Hepatocyte (in vitro differentiated cells): Measurements from ENCODE around the gene SNAPC1. TPM values are rescaled to one million over a fixed set of nuclear protein-coding genes. Genes with fewer than 3 reads are reported as not detected.

Source experiments
- DNase-seq: peaks from one replicate; pipeline ENCODE4 v3.0.0-alpha.2; 2016; ENCODE audit warnings: low spot score
- H2AFZ ChIP-seq: fragments of 200-600 bp; sonication (generic); 2 replicates; pipeline ENCODE4 v1.6.0; 2016; ENCODE audit warnings: antibody characterized with exemption, mild to moderate bottlenecking
- H3K27ac ChIP-seq: fragments of 200-600 bp; sonication (generic); 2 replicates; pipeline ENCODE4 v1.5.1; 2016; ENCODE audit warnings: mild to moderate bottlenecking
- H3K27me3 ChIP-seq: fragments of 200-600 bp; sonication (generic); 2 replicates; pipeline ENCODE4 v1.6.1; 2016
- H3K36me3 ChIP-seq: fragments of 200-600 bp; sonication (generic); replicated peaks from 2 replicates; pipeline ENCODE4 v1.5.1; 2016; ENCODE audit warnings: low read depth; ENCODE audit not compliant: insufficient read depth
- H3K4me1 ChIP-seq: fragments of 200-600 bp; sonication (generic); 2 replicates; pipeline ENCODE4 v1.5.1; 2016; ENCODE audit warnings: mild to moderate bottlenecking, moderate library complexity; ENCODE audit not compliant: insufficient read depth
- H3K4me2 ChIP-seq: fragments of 200-600 bp; sonication (generic); 2 replicates; pipeline ENCODE4 v1.6.0; 2016
- H3K4me3 ChIP-seq: fragments of 200-600 bp; sonication (generic); 2 replicates; pipeline ENCODE4 v1.5.1; 2016; ENCODE audit warnings: mild to moderate bottlenecking
- H3K79me2 ChIP-seq: fragments of 200-600 bp; sonication (generic); 2 replicates; pipeline ENCODE4 v1.6.0; 2017; ENCODE audit warnings: mild to moderate bottlenecking
- H3K9me2 ChIP-seq: fragments of 200-600 bp; sonication (generic); replicated peaks from 2 replicates; pipeline ENCODE4 v1.6.0; 2017; ENCODE audit warnings: mild to moderate bottlenecking; ENCODE audit not compliant: insufficient read depth
- H3K9me3 ChIP-seq: fragments of 200-600 bp; sonication (generic); 2 replicates; pipeline ENCODE4 v1.5.1; 2016; ENCODE audit warnings: low read depth, mild to moderate bottlenecking
- H4K20me1 ChIP-seq: fragments of 200-600 bp; sonication (generic); 2 replicates; pipeline ENCODE4 v1.6.0; 2016; ENCODE audit warnings: mild to moderate bottlenecking; ENCODE audit not compliant: insufficient read depth, poor library complexity, severe bottlenecking
- EZH2 ChIP-seq: fragments of 200-600 bp; sonication (generic); IDR thresholded peaks from 2 replicates; pipeline ENCODE4 v1.6.1; 2016; ENCODE audit warnings: antibody characterized with exemption, mild to moderate bottlenecking, borderline replicate concordance
- EZH2phosphoT487 ChIP-seq: fragments of 200-600 bp; sonication (generic); IDR thresholded peaks from one replicate; pipeline ENCODE4 v1.6.1; 2018; ENCODE audit warnings: antibody characterized with exemption, mild to moderate bottlenecking, low read depth, moderate library complexity; ENCODE audit not compliant: unreplicated experiment, severe bottlenecking
- WGBS: methylation state at CpG from one replicate; pipeline ENCODE4 v1.1.6; 2016; ENCODE audit warnings: low lambda C conversion rate; ENCODE audit errors: missing lambda C conversion rate; 5-methylcytosine and 5-hydroxymethylcytosine counted together
- polyA plus RNA-seq: library from polyadenylated mRNA; unstranded; fragments of >200 nt; fragmentation: Nextera tagmentation; extraction: Ambion mirVana; gene quantifications from 2 replicates; pipeline ENCODE4 v1.2.1, GENCODE V29; 2016
- total RNA-seq: library from RNA; depleted of rRNA; stranded (reverse); fragments of >200 nt; gene quantifications from 2 replicates; pipeline ENCODE4 v1.2.3, GENCODE V29; 2014
- TF ChIP-seq, protein P1 (sequence below): fragments of 200-600 bp; sonication (generic); IDR thresholded peaks from 2 replicates; pipeline ENCODE4 v1.5.1; 2016; ENCODE audit warnings: antibody characterized with exemption, mild to moderate bottlenecking; ENCODE audit not compliant: poor library complexity

SNAPC1 gene
- total and polyA plus RNA-seq, 2 experiments from 2014 or later, result 3.4 to 10.5 TPM

DNA sequence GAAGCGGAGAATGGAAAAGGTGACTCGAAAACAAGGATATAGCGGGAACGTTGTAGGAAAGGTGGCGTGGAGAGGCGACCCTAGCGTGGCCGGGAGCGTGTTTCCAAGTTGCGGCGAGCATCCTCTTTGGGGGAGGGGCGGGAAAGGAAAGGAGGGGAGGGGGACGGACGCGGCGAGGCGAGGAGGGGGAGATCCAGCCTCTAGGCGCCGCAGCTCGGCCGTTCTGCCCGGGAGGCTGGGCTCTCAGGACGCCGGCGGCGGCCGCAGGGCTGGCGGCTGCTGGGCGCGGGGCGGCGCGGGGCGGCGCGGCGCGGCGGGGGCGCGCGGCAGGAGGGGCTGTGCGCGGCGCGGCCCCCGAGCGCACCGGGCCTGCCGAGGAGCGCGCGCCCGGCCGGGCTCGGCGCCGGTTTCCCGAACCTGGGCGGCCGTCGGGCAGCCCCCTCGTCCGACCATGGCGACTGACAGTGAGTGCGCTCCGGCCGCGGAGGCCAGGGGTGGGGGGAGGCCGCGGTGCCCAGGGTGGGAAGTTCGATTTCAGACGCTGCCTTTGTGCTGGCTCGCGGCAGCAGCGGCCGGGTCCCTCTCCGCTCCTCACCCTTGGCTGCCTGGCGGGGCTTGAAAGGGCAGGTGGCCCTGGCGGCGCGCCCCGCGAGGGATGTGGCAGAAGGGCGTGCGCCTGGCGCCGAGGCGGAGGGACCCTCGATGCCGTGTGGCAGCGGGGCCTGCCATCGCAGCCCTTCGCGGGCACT, 50.3 kb downstream of the SNAPC1 start, which contains the start of gene SYT16:
Gene SYT16, plus strand, starts transcription at position 357 of the 749 bp plus-strand sequence.
- peak; percentile 32 for DNase-seq
- H2AFZ ChIP-seq, result peak within 1 kb of the TSS; percentile 56
- H3K27me3 ChIP-seq, result peaks cover 48% of the 10 kb centered on the region
- H3K4me3 ChIP-seq, result peak within 1 kb of the TSS; percentile 67
- peak within 1 kb of the TSS; percentile 97 for H3K4me2 ChIP-seq
- TF ChIP-seq EZH2phosphoT487, result no peak
- no peak for TF ChIP-seq EZH2
- TF ChIP-seq, protein P1, sequence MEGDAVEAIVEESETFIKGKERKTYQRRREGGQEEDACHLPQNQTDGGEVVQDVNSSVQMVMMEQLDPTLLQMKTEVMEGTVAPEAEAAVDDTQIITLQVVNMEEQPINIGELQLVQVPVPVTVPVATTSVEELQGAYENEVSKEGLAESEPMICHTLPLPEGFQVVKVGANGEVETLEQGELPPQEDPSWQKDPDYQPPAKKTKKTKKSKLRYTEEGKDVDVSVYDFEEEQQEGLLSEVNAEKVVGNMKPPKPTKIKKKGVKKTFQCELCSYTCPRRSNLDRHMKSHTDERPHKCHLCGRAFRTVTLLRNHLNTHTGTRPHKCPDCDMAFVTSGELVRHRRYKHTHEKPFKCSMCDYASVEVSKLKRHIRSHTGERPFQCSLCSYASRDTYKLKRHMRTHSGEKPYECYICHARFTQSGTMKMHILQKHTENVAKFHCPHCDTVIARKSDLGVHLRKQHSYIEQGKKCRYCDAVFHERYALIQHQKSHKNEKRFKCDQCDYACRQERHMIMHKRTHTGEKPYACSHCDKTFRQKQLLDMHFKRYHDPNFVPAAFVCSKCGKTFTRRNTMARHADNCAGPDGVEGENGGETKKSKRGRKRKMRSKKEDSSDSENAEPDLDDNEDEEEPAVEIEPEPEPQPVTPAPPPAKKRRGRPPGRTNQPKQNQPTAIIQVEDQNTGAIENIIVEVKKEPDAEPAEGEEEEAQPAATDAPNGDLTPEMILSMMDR, result no peak
- H3K9me2 ChIP-seq, result no peaks in the 10 kb centered on the region
- 4% methylated on average over 27 of the region's 95 CpGs for WGBS
- H3K36me3 ChIP-seq, result no peaks in the 10 kb centered on the region
- no peak within 1 kb of the TSS for H3K27ac ChIP-seq
- H3K9me3 ChIP-seq, result no peaks in the 10 kb centered on the region
- H3K4me1 ChIP-seq, result peaks cover 3% of the 10 kb centered on the region
- no peaks in the 10 kb centered on the region for H4K20me1 ChIP-seq
- H3K79me2 ChIP-seq, result no peaks in the 10 kb centered on the region

DNA sequence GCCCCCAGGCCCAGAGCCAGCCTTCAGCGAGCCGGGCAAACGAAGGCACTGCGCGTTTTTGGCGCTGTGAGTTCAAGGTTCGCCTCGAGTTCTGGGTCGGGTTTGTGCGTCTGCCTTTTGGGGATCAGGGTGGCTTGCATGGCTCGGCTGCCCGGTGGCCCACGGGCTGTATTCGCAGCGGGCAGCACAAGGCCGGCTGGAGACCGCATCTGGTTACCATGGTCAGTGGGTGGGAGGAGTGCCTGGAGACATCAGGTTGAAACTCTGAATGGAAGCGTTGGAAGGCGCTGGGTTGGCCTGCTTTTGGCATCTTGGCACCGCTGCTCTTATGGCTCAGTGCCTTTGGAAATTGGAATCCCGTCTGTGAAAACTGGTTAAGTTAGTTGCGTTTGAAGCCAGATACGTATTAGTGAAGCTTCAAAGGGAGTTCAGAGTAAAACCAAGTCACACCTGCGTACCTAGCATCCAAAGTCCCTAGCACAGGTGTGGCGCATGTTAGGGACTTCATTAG, 50.9 kb downstream of the SNAPC1 start:
- TF ChIP-seq EZH2phosphoT487 (no peak), EZH2 (peak; percentile 56)
- Histone ChIP-seq H3K27ac (no peak overlapping the region), H3K9me2 (no peaks in the 10 kb centered on the region), H3K9me3 (no peaks in the 10 kb centered on the region), H3K4me1 (peaks cover 3% of the 10 kb centered on the region), H3K4me3 (peak overlapping the region; percentile 67), H3K79me2 (no peaks in the 10 kb centered on the region), H3K36me3 (no peaks in the 10 kb centered on the region), H3K4me2 (peak overlapping the region; percentile 97), H4K20me1 (no peaks in the 10 kb centered on the region), H2AFZ (peak overlapping the region; percentile 56), H3K27me3 (peaks cover 48% of the 10 kb centered on the region)
- 22% methylated on average over 25 of the region's 25 CpGs for WGBS
- DNase-seq, result no peak

GRCh38 chr14:61822458-61822857, 60.2 kb downstream of the SNAPC1 start:
- no peak overlapping the region for H3K4me2 ChIP-seq
- H3K27me3 ChIP-seq, result no peaks in the 10 kb centered on the region
- TF ChIP-seq EZH2 (no peak), EZH2phosphoT487 (no peak)
- TF ChIP-seq, protein P1, result no peak
- H3K79me2 ChIP-seq, result no peaks in the 10 kb centered on the region
- no peaks in the 10 kb centered on the region for H3K36me3 ChIP-seq
- no peaks in the 10 kb centered on the region for H3K4me1 ChIP-seq
- no peaks in the 10 kb centered on the region for H3K9me3 ChIP-seq
- no peak overlapping the region for H3K4me3 ChIP-seq
- 92% methylated on average over 2 of the region's 2 CpGs for WGBS
- no peak for DNase-seq
- no peaks in the 10 kb centered on the region for H3K9me2 ChIP-seq
- H2AFZ ChIP-seq, result no peak overlapping the region
- no peak overlapping the region for H3K27ac ChIP-seq
- no peaks in the 10 kb centered on the region for H4K20me1 ChIP-seq

GRCh38 chr14:61832783-61833182, 70.6 kb downstream of the SNAPC1 start:
- Histone ChIP-seq H3K36me3 (no peaks in the 10 kb centered on the region), H3K4me2 (no peak overlapping the region), H3K4me3 (no peak overlapping the region), H3K9me2 (no peaks in the 10 kb centered on the region), H3K27ac (no peak overlapping the region), H3K27me3 (no peaks in the 10 kb centered on the region), H3K9me3 (no peaks in the 10 kb centered on the region), H2AFZ (no peak overlapping the region), H4K20me1 (no peaks in the 10 kb centered on the region), H3K79me2 (no peaks in the 10 kb centered on the region), H3K4me1 (no peaks in the 10 kb centered on the region)
- DNase-seq, result no peak
- WGBS, result 64% methylated on average over 3 of the region's 3 CpGs
- no peak for TF ChIP-seq EZH2phosphoT487
- TF ChIP-seq, protein P1, result no peak
- no peak for TF ChIP-seq EZH2
